Measurements from ENCODE around the gene PMVK.
A peak's percentile ranks its signal among the peaks of the same experiment; 100 is the strongest.

PMVK gene

GRCh38 chr1:154966111-154966510 is 29.6 kb upstream of the PMVK start:
- no peak for DNase-seq

GRCh38 chr1:154964359-154964758 is 27.8 kb upstream of the PMVK start:
- DNase-seq = no peak

GRCh38 chr1:154963643-154964042 is 27.1 kb upstream of the PMVK start:
- DNase-seq = no peak

- DNase-seq = no peak
Observed at GRCh38 chr1:154962795-154963330, 26.3 kb upstream of the PMVK start.

GRCh38 chr1:154962156-154962749 is 25.7 kb upstream of the PMVK start:
- peak in 1 of 2 experiments; percentile 65 for DNase-seq

- peak; percentile 73 to 93 for DNase-seq
Observed at GRCh38 chr1:154961207-154962155, 25.0 kb upstream of the PMVK start, which contains the start of gene PYGO2. TSS of gene PYGO2 (minus strand) at chr1:154961782. CDS start at chr1:154961576, 206 bp downstream.

- DNase-seq = no peak
Observed at GRCh38 chr1:154960446-154961136, 24.1 kb upstream of the PMVK start.

GRCh38 chr1:154959426-154959780 is 22.9 kb upstream of the PMVK start:
- no peak for DNase-seq

GRCh38 chr1:154958681-154959425 is 22.3 kb upstream of the PMVK start:
- no peak for DNase-seq

- no peak for DNase-seq
Observed at GRCh38 chr1:154958036-154958435, 21.5 kb upstream of the PMVK start.

- no peak for DNase-seq
Observed at GRCh38 chr1:154957091-154957657, 20.7 kb upstream of the PMVK start.

GRCh38 chr1:154956544-154956941 is 20.0 kb upstream of the PMVK start:
- no peak for DNase-seq

- DNase-seq = peak; percentile 88 to 97
Observed at GRCh38 chr1:154955718-154956543, 19.4 kb upstream of the PMVK start, which contains the start of gene PBXIP1. TSS of gene PBXIP1 (minus strand) at chr1:154956099. CDS start at chr1:154953721, 2,378 bp downstream.

- peak in 1 of 2 experiments; percentile 16 for DNase-seq
Observed at GRCh38 chr1:154955039-154955717, 18.7 kb upstream of the PMVK start.

GRCh38 chr1:154954541-154954940 is 18.0 kb upstream of the PMVK start:
- DNase-seq = no peak

- DNase-seq = peak in 1 of 2 experiments; percentile 15
Observed at GRCh38 chr1:154953611-154954038, 17.1 kb upstream of the PMVK start.

GRCh38 chr1:154952664-154953063 is 16.1 kb upstream of the PMVK start:
- no peak for DNase-seq

GRCh38 chr1:154951901-154952657 is 15.6 kb upstream of the PMVK start:
- DNase-seq = no peak

GRCh38 chr1:154948079-154948478 is 11.6 kb upstream of the PMVK start:
- DNase-seq = no peak

Measured in NCI-H187 (cell line).